NB4 (cell line): ENCODE measurements around the gene UBALD2.

Source experiments
- DNase-seq: peaks from one replicate; pipeline ENCODE4 v3.0.0; 2010; ENCODE audit warnings: low read depth
- H3K4me3 ChIP-seq: one replicate; pipeline ENCODE4 v1.5.1; 2011; ENCODE audit warnings: mild to moderate bottlenecking, low read depth, low read length, moderate library complexity
- CTCF ChIP-seq: IDR thresholded peaks from one replicate; pipeline ENCODE4 v1.5.1; 2012; ENCODE audit warnings: low read depth, low read length
- MYC ChIP-seq: IDR thresholded peaks from 2 replicates; pipeline ENCODE4 v1.6.1; 2011; ENCODE audit warnings: low read depth, low read length
- POLR2A ChIP-seq: IDR thresholded peaks from 2 replicates; pipeline ENCODE4 v1.6.1; 2011; ENCODE audit warnings: mild to moderate bottlenecking; ENCODE audit not compliant: insufficient read length; ENCODE audit errors: extremely low read depth
- TF ChIP-seq, protein P1 (sequence below): IDR thresholded peaks from 2 replicates; pipeline ENCODE4 v1.6.1; 2011; ENCODE audit warnings: low read depth, low read length

Gene UBALD2

DNA sequence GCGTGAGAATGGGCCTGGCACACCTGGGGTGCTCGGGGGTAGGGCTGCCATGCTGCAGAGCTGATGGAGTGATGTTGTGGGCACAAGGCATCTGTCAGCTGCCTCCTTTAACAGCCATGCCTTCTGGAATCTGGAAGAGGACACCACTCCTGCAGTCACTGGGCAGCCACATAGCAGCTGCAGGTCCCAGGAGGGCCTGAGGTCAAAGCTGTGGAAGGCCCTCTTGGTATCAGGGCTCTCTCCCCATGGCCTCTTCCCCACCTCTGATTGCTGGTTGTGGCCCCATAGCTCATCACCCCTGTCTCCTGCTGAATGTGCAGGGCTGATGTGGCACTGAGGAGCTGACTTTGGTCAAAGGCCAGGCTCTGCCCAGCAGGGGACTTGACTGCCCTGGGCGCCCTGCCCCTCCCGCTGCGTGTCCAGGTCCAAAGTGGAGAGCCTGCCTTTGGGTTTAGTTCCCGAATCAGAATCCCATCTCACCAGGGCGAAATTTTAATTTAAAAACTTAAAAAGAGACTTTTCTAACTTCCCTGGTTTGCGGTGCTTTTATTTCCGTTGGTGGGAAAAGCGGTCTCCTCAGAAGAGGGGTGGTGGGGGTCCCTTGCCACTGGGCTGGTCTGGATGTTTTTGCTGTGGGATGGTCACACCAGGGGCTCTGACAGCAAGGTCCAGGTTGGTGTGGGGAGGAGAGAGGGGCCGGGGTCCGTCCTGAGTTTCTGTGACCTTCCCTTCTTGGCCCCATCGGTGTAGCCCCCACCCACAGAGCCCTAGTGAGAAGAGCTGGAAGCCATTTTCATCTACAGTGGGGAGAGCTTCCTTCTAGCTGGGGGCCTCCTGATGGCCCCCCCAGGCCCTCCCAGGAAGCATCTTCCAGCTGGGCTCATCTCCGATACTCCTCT is 5.9 kb downstream of the UBALD2 start:
- TF ChIP-seq MYC (no peak), POLR2A (no peak), CTCF (no peak)
- TF ChIP-seq, protein P1, sequence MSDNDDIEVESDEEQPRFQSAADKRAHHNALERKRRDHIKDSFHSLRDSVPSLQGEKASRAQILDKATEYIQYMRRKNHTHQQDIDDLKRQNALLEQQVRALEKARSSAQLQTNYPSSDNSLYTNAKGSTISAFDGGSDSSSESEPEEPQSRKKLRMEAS = no peak
- H3K4me3 ChIP-seq = no peak overlapping the region
- DNase-seq = no peak

DNA sequence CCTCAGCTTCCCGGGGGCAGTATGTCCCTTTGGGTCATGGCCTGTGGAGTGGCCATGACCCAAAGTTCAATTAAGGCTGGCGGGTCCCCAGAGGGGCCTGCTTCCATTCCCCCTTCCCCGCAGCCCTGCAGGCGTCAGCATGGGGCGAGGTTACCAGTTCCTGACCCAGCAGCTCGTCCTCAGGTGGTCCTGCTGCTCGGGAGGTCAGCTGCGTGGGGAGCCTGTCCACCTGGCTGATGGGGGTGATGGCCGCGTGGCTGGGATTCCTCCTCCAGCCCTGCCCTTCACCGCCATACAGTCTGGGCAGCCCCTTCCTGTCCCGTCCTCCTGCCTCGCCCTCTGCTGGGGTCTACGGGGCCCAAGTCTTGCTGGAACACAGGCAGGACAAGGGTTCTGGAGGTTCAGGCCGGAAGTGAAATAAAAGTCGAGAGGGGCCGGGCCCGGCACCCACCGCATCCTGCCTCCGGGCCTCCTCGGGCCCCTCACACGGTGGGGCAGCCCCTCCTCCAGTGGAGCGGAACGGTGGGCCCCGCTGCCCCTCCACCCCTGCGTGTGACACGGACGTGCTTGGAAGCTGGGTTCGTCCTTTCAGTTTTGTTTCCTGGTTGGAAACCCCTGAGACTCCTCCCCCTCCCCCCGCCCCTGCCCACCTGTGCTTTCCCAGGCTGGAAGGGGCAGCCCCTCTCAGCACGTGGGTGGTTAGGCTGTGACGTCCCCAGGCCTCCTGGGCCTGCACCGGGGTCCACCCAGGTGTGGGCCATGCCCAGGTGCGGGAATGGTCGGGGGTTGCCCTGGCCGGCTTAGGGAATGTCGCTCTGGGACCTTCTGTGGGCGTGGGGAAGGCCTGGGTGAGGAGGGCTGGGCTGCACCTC is 6.8 kb downstream of the UBALD2 start:
- no peak for TF ChIP-seq CTCF
- TF ChIP-seq MYC = no peak
- TF ChIP-seq POLR2A = no peak
- TF ChIP-seq, protein P1 = no peak
- no peak overlapping the region for H3K4me3 ChIP-seq
- DNase-seq = no peak

DNA sequence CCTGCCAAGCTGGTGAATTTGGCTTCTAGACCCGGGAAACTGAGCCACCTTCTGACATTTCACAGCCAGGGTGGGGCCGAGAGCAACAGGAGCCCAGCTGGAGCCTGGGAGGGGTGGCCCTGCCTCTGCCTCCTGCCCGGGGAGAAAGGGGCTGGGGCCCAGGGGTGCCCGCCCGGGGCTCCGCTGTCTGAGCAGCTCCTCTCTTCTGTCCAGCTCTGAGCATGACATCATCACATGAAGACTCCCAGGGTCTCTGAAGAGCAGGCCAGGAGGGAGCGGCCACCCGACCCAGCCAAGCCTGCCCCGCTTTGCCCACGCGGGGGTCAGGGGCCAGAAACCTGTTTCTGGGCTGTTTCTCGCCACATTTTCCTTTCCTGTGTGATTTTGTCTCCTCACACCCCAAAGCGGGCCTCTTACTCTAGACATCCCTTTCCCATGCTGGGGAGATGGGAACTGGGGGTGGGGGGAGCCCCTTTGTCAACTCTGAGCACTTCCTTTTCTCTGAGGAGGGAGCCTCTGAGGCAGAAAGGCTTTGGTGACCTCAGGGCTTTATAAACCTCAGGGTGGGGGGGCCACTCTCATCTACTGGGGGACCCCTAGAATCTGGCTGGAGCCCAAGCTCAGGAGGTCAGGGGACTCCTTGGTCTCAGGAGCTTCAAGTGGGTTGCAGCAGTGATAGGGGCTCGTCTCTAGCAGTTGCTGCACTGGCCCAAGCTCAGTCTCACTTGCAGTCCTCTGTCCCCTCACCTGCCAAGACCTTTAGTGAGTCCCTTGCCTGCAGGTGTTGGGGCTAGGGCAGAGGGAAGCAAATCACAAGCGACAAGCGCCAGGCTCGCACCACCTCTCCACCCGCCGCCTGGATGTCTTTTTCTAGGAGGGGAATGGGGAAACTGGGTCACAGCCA is 7.6 kb downstream of the UBALD2 start:
- TF ChIP-seq CTCF = no peak
- TF ChIP-seq MYC = no peak
- TF ChIP-seq, protein P1 = no peak
- TF ChIP-seq POLR2A = no peak
- H3K4me3 ChIP-seq = no peak overlapping the region
- DNase-seq = no peak

DNA sequence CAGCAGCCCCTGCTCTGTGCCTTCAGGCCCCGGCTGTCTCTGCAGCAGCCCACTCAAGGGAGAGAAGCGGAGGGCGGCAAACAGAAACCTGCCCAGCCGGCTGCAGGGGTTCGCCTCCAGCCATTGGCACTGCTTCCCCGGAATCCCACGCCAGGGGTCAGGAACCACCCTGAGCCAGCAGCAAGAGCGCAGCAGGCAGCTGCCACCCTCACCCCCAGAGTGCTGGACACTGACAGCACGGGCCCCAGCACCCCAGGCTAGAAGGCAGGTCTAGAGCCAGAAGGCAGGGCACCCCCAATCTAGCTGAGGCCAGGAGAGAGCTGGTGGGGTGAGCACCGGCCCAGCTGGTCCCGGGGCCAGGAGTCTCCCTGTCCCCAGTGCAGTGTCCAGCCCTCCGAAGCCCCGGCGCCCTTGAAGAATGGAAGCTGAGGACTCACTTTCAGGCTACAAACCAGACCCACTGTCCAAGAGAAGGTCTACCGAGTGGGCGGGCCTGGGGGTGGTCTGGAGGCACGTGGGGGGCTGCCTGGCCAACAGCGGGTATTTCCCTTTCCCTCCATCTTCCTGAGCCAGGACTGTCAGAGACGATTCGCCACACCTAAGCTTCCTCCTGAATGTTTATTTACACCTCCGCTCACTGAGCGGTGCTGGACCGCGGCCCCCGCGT is 8.4 kb downstream of the UBALD2 start:
- no peak for TF ChIP-seq CTCF
- TF ChIP-seq, protein P1 = no peak
- no peak for DNase-seq
- H3K4me3 ChIP-seq = no peak overlapping the region
